A549 treated with RU486 at 1 μM for 4 hours (cell line): ENCODE results near the gene SMIM10L2A. TPM values are rescaled to one million over a fixed set of nuclear protein-coding genes. Genes with fewer than 3 reads are reported as not detected.

ENCODE experiments used
- total RNA-seq: library from RNA; stranded (reverse); fragments of 200-300 nt; extraction: Qiagen RNA extraction; gene quantifications from 5 replicates; pipeline ENCODE4 v1.2.3, GENCODE V29; 2022; ENCODE audit warnings: low read depth

SMIM10L2A gene
- 0.15 to 0.24 TPM (median 0.19 TPM) in 5 replicates for total RNA-seq

GRCh38 chrX:135421932-135422809, at the start of gene SMIM10L2A:
SMIM10L2A (plus strand) TSS chrX:135421944; CDS start chrX:135422132, 188 bp downstream.

Other genes starting within 250 kb of the SMIM10L2A start
- gene ETDA, start 169.9 kb upstream of the SMIM10L2A start, total RNA-seq, result not detected in 5 replicates
- gene ETDC, start 112.5 kb upstream of the SMIM10L2A start, total RNA-seq, result not detected in 5 replicates
- 2.8 to 3.7 TPM (median 3.5 TPM) in 5 replicates for gene ZNF75D, start 77.8 kb upstream of the SMIM10L2A start, total RNA-seq
- 1.3 to 4.0 TPM (median 3.9 TPM) in 5 replicates for gene ZNF449, start 77.1 kb upstream of the SMIM10L2A start, total RNA-seq
- gene INTS6L, start 98.7 kb downstream of the SMIM10L2A start, total RNA-seq, result 0.07 to 0.15 TPM (median 0.11 TPM) in 4 of 5 replicates, not detected in the other